GM23248 (cell line): ENCODE results near the gene FEM1B. TPM values are rescaled to one million over a fixed set of nuclear protein-coding genes. Genes with fewer than 3 reads are reported as not detected.
A peak's percentile ranks its signal among the peaks of the same experiment; 100 is the strongest.

ENCODE experiments used
- DNase-seq: peaks from one replicate; pipeline ENCODE4 v3.0.0-alpha.2; 2015
- H2AFZ ChIP-seq: fragments of 200-600 bp; sonication (generic); 2 replicates; pipeline ENCODE4 v1.6.1; 2016; ENCODE audit warnings: antibody characterized with exemption
- H3F3A ChIP-seq: fragments of 200-600 bp; sonication (generic); 2 replicates; pipeline ENCODE4 v1.6.1; 2016; ENCODE audit warnings: mild to moderate bottlenecking, antibody characterized with exemption, mixed run types; ENCODE audit not compliant: insufficient read depth
- H3K27ac ChIP-seq: fragments of 200-600 bp; sonication (generic); 2 replicates; pipeline ENCODE4 v1.5.1; 2016; ENCODE audit warnings: mild to moderate bottlenecking
- H3K27me3 ChIP-seq: fragments of 200-600 bp; sonication (generic); replicated peaks from 2 replicates; pipeline ENCODE4 v1.6.1; 2016; ENCODE audit warnings: mild to moderate bottlenecking; ENCODE audit not compliant: insufficient read depth
- H3K36me3 ChIP-seq: fragments of 200-600 bp; sonication (generic); 2 replicates; pipeline ENCODE4 v1.6.1; 2016; ENCODE audit warnings: low read depth, mild to moderate bottlenecking
- H3K4me1 ChIP-seq: fragments of 200-600 bp; sonication (generic); 2 replicates; pipeline ENCODE4 v1.6.1; 2016; ENCODE audit warnings: mild to moderate bottlenecking; ENCODE audit not compliant: insufficient read depth
- H3K4me2 ChIP-seq: fragments of 200-600 bp; sonication (generic); one replicate; pipeline ENCODE4 v1.6.1; 2016; ENCODE audit warnings: mild to moderate bottlenecking; ENCODE audit not compliant: unreplicated experiment
- H3K4me3 ChIP-seq: fragments of 200-600 bp; sonication (generic); 2 replicates; pipeline ENCODE4 v1.5.1; 2016; ENCODE audit warnings: mild to moderate bottlenecking
- H3K79me2 ChIP-seq: fragments of 200-600 bp; sonication (generic); 2 replicates; pipeline ENCODE4 v1.6.1; 2016; ENCODE audit warnings: mild to moderate bottlenecking; ENCODE audit not compliant: insufficient read depth
- H3K9ac ChIP-seq: fragments of 200-600 bp; sonication (generic); 2 replicates; pipeline ENCODE4 v1.6.1; 2016; ENCODE audit warnings: mild to moderate bottlenecking
- H3K9me2 ChIP-seq: fragments of 200-600 bp; sonication (generic); 2 replicates; pipeline ENCODE4 v1.6.1; 2016; ENCODE audit warnings: mixed run types, mild to moderate bottlenecking, moderate library complexity; ENCODE audit not compliant: insufficient read depth
- H3K9me3 ChIP-seq: fragments of 200-600 bp; sonication (generic); one replicate; pipeline ENCODE4 v1.6.1; 2017; ENCODE audit warnings: low read depth
- H4K20me1 ChIP-seq: fragments of 200-600 bp; sonication (generic); 2 replicates; pipeline ENCODE4 v1.6.0; 2016; ENCODE audit not compliant: insufficient read depth
- EZH2 ChIP-seq: fragments of 200-600 bp; sonication (generic); IDR thresholded peaks from 2 replicates; pipeline ENCODE4 v1.6.1; 2018; ENCODE audit warnings: antibody characterized with exemption, mild to moderate bottlenecking; ENCODE audit not compliant: insufficient read depth, poor library complexity, severe bottlenecking
- EZH2phosphoT487 ChIP-seq: fragments of 200-600 bp; sonication (generic); IDR thresholded peaks from 2 replicates; pipeline ENCODE4 v1.6.1; 2018; ENCODE audit warnings: antibody characterized with exemption, moderate library complexity, mild to moderate bottlenecking, low read depth; ENCODE audit not compliant: insufficient read depth
- WGBS, 2 experiments: methylation state at CpG; one replicate each; pipeline ENCODE4 v1.1.6; 2015 to 2017; ENCODE audit warnings: low lambda C conversion rate in 2 of 2, low coverage in 1 of 2; ENCODE audit errors: missing lambda C conversion rate in 2 of 2; 5-methylcytosine and 5-hydroxymethylcytosine counted together
- in situ Hi-C: fragments of 300-500 bp; cut with MboI; formaldehyde crosslinking; loops from 2 replicates; pipeline ENCODE4 v1.15.0; 2020
- polyA plus RNA-seq: library from polyadenylated mRNA; unstranded; fragments of >200 nt; fragmentation: Nextera tagmentation; extraction: Ambion mirVana; gene quantifications from 2 replicates; pipeline ENCODE4 v1.2.1, GENCODE V29; 2016
- total RNA-seq: library from RNA; depleted of rRNA; stranded (reverse); fragments of >200 nt; shearing (Covaris generic); gene quantifications from 2 replicates; pipeline ENCODE4 v1.2.3, GENCODE V29; 2014

FEM1B gene
- total and polyA plus RNA-seq, 2 experiments from 2014 or later = 15.7 to 36.2 TPM

DNA sequence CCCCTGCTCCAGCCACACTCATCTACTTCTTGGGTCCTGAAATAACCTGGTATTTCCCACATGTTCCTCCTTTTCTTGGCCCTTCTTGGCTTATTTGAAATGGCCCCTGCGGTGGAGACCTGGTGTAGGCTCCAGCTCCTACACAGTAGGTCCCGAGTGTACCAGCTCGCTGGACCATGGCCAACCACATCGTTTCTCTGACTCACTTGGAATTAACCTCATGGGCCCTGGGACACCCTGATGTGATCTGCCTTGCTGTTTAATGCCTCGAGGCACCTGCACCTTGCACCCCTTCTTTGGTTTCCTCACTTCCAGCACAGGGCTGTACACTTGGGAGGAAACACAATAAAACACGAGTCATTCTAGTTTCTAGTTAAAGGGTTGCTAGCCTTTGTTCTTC is 60.3 kb downstream of the FEM1B start:
- H3K9me3 ChIP-seq = no peaks in the 10 kb centered on the region
- DNase-seq = peak; percentile 41
- in situ Hi-C loops = no loop called here
- H3K79me2 ChIP-seq = no peaks in the 10 kb centered on the region
- no peak for TF ChIP-seq EZH2phosphoT487
- no peak for TF ChIP-seq EZH2
- no peak overlapping the region for H2AFZ ChIP-seq
- WGBS, 2 experiments = 41 to 48% methylated on average over 6 of the region's 6 CpGs
- H3K4me1 ChIP-seq = peaks cover 18% of the 10 kb centered on the region
- H4K20me1 ChIP-seq = no peaks in the 10 kb centered on the region
- H3K36me3 ChIP-seq = peaks cover 69% of the 10 kb centered on the region; the same call in 1 of the 2 replicates
- H3K4me2 ChIP-seq = no peak overlapping the region
- peaks cover 25% of the 10 kb centered on the region for H3F3A ChIP-seq
- H3K27me3 ChIP-seq = no peaks in the 10 kb centered on the region
- no peak overlapping the region for H3K27ac ChIP-seq
- no peak overlapping the region for H3K4me3 ChIP-seq
- H3K9ac ChIP-seq = no peak overlapping the region
- no peaks in the 10 kb centered on the region for H3K9me2 ChIP-seq

DNA sequence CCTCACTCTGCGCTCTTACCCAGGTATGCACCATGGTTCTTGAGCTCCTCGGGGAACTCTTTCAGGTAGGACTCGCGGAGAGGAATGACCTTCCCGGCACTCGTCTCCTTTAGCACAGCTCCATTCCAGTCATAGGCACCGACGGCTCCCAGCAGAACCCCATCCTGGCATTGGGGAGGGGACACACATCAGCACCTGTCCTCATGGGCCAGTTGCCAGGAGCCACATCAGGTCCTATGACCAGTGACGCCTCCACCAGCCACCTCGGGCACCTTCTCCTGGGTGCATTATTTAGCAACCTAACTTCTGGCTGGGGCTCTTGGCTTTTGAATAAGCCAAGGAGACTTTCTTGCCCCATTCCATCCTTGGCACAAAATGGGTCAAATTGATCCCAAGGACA is 61.9 kb downstream of the FEM1B start:
- no peak for DNase-seq
- H3K79me2 ChIP-seq = no peaks in the 10 kb centered on the region

GRCh38 chr15:68340726-68341671 is 63.5 kb downstream of the FEM1B start:
- H3K4me1 ChIP-seq = no peaks in the 10 kb centered on the region
- no peaks in the 10 kb centered on the region for H4K20me1 ChIP-seq
- H3K9me2 ChIP-seq = no peaks in the 10 kb centered on the region
- peaks cover 30% of the 10 kb centered on the region for H3F3A ChIP-seq
- no peaks in the 10 kb centered on the region for H3K9me3 ChIP-seq
- H3K79me2 ChIP-seq = no peaks in the 10 kb centered on the region
- H3K4me2 ChIP-seq = no peak overlapping the region
- H3K27ac ChIP-seq = no peak overlapping the region
- DNase-seq = no peak
- peaks cover 72% of the 10 kb centered on the region; the same call in 1 of the 2 replicates for H3K36me3 ChIP-seq
- H3K4me3 ChIP-seq = no peak overlapping the region
- in situ Hi-C loops = no loop called here
- TF ChIP-seq EZH2 (no peak), EZH2phosphoT487 (no peak)
- H3K9ac ChIP-seq = no peak overlapping the region
- H2AFZ ChIP-seq = no peak overlapping the region
- 78 to 80% methylated on average over 15 of the region's 15 CpGs for WGBS, 2 experiments
- no peaks in the 10 kb centered on the region for H3K27me3 ChIP-seq

More for the DNA sequence above, 61.9 kb downstream of the FEM1B start:
- Histone ChIP-seq H3F3A (peaks cover 25% of the 10 kb centered on the region), H3K9ac (no peak overlapping the region), H4K20me1 (no peaks in the 10 kb centered on the region), H3K4me3 (no peak overlapping the region), H3K9me2 (no peaks in the 10 kb centered on the region), H3K27me3 (no peaks in the 10 kb centered on the region), H3K9me3 (no peaks in the 10 kb centered on the region), H3K4me2 (no peak overlapping the region), H3K36me3 (peaks cover 68% of the 10 kb centered on the region; the same call in 1 of the 2 replicates), H3K4me1 (peaks cover 11% of the 10 kb centered on the region), H3K27ac (no peak overlapping the region), H2AFZ (no peak overlapping the region)
- in situ Hi-C loops = no loop called here
- TF ChIP-seq EZH2 (no peak), EZH2phosphoT487 (no peak)
- 89 to 92% methylated on average over 9 to 10 of the region's 10 CpGs for WGBS, 2 experiments

DNA sequence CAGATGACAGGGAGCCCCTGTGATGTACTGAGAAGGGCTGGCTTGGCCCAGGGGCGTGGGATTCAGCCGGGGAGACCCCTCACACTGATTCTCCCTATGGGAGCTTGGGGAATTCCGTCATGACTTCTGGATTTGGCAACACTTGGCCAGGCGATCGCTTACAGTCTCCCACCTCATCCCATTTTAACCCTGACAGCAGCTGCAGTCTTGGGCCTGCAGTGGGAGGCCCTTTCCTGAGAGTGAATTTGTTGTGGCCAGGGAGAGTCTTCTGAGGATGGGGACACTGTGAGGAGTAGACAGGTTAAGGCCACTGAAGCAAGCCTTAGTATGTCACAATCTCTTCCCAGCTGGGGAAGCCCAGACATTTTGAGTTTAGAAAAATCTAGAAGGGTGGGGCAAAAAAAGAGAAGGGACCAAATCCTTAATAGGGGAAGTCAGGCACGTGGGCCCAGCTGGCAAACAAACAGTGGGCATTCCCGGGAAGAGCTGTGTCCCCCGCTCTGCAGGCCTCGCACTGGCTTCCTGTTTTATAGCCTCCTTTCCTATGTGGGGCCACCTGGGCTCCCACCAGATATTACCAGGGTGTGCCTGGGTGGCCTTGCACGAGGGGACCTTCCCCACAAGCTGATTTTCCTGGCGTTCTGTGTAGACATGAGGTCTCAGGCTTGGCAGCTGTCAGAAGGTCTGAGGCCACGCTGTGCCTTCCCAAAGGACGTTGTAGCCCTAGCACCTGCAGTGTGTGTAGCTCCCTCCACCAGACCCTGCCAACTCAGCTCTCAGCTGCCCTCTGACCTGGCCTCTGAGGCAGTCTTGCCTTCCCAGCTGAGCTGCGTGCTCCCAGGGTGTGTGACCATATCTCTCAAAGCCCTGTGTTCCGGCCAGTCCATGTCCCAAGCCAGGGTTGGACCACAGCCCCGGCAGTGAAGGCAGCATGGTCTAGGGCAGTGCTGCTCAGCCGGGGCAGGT is 64.5 kb downstream of the FEM1B start:
- H3K4me1 ChIP-seq = no peaks in the 10 kb centered on the region
- H3K4me3 ChIP-seq = no peak overlapping the region
- no peak for DNase-seq
- H3K27me3 ChIP-seq = no peaks in the 10 kb centered on the region
- in situ Hi-C loops = no loop called here
- H3F3A ChIP-seq = peaks cover 24% of the 10 kb centered on the region
- TF ChIP-seq EZH2phosphoT487 (no peak), EZH2 (no peak)
- no peak overlapping the region for H3K9ac ChIP-seq
- H3K79me2 ChIP-seq = no peaks in the 10 kb centered on the region
- no peaks in the 10 kb centered on the region for H3K9me2 ChIP-seq
- H3K9me3 ChIP-seq = no peaks in the 10 kb centered on the region
- H4K20me1 ChIP-seq = no peaks in the 10 kb centered on the region
- no peak overlapping the region for H3K4me2 ChIP-seq
- peaks cover 72% of the 10 kb centered on the region for H3K36me3 ChIP-seq
- WGBS, 2 experiments = 77 to 78% methylated on average over 17 of the region's 17 CpGs
- no peak overlapping the region for H2AFZ ChIP-seq
- no peak overlapping the region for H3K27ac ChIP-seq
